GM19468 (cell line): ENCODE measurements around the gene FAM20C.

Source experiments
- ATAC-seq: cut with Tn5 transposase; IDR thresholded peaks from one replicate; pipeline ENCODE4 v1.9.1; 2021; ENCODE audit warnings: mild to moderate bottlenecking, moderate library complexity, moderate number of reproducible peaks; ENCODE audit not compliant: unreplicated experiment; ENCODE audit errors: extremely low read depth

The FAM20C gene

DNA sequence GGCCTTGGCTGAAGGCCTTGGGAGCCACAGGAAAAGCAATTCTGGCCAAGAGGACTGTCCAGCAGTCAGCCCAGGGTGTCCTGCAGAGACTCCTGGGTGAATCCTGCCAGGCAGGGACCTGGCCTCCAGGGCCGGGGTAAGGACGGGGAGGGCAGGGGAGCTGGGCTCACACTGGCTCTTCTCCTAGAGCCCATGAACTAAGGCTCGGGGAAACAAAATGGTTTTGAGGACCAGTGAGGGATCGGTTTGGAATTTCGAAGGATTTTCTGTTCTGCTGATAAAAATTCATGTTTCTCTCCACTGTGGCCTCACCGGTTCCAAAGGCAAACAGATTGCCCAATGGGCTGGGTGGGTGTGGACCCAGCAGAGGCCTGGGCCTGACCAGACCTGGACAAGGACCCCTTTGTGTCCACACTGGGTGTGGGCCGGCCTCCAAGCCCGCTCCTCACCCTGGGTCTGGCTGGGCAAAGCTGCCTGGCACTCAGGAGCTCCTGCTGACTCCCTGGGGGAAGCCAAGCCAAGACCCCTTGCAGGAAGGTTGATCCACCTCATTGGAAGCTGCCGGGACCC, 27.3 kb downstream of the FAM20C start:
- no peak for ATAC-seq

DNA sequence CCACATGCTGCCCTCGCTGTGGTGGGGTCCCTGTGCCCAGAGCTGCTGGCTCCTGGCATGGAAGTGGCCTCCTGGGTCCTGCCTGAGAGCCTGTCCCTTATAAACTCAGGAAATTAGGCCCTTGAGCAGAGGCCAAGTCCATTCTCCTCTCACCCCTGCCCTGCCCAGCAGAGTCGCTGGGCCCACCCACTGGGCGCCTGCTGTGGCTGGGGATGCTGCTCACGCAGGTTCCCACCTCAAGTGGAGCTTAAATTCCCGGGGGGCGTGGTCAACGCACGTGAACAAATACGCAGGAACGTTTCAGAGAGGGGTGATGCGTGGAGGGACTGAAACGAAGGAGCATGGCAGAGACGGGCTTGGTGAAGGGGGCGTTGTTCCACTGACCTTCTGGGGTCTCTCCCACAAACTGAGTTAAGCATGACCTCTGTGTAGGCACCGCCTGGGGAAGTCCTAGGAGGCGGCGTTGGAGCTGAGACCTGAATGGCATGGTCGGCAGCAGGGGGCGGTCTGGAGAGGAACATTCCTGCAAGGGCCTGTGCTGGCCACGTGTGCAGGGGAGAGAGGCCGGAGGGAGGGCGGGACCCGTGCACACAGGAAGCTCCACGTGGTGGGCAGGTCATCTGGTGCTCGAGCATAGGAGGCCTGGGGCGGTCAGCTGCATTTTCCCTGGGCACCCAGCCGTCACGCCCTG, 27.9 kb downstream of the FAM20C start:
- ATAC-seq: no peak

DNA sequence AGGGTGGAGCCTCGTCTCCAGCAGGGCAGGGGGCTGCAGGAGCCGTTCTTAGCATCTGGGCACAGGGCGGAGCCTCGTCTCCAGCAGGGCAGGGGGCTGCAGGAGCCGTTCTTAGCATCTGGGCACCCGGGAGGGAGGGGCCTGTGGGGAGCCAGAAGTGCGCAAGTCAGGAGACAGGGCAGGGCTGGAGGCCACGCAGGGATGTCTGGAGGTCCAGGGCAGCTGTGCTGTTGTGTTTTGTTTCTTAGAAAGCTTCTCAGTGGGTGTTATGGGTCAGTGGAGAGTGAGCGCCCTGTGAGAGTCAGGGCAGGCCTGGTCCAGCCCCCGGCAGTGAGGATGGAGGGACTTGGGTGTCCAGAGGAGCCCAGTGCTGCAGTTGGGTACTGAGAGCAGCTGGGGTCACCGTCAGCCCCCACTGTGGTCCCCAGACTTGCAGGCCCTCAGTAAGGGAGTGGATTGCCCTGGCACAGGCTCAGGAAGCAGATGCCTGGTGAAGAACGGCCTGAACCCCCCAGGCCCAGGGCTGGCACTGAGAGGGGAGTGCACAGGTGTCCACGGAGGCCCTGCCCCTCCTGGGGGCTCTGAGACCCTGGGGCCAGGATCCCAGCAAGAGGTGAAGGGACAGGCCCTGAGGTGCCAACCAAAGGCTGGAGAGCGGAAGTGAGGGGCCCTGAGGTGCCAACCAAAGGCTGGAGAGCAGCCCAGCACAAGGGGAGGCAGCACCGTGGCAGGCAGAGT, 29.8 kb downstream of the FAM20C start:
- ATAC-seq: no peak

GRCh38 chr7:222716-223041, 30.3 kb downstream of the FAM20C start:
- ATAC-seq: no peak

- ATAC-seq: no peak
Measured at GRCh38 chr7:223118-223800, 30.9 kb downstream of the FAM20C start.

- ATAC-seq: no peak
Measured at GRCh38 chr7:223861-224260, 31.5 kb downstream of the FAM20C start.

DNA sequence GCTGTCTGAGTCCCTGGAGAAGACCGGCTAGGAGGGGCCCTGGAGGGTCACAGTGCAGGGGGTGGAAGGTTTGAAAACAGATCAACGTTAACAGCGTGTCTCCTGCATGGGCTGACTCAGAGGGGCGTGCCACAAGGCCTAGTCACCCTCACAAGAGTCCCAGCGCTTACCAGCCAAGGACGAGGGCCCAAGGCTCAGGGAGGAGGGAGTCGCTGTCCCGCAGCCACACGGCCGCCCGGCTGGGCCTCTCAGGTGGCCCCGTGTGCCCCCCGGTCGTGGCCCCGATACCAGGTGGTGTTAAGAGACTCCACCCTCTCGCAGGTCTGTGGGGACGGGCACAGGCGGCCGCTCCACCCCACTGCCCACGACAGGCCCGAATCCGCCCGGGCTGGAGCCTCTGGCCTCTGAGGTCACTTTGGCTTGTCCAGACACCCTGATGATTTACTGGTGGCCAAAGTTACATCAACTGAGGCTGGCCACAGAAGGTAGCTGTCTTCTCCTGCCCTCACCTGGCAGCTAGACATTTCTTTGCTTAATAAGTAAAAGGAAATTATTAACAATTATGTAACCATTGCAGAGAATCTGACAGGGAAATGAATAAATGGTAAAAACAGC, 34.0 kb downstream of the FAM20C start:
- ATAC-seq: no peak

DNA sequence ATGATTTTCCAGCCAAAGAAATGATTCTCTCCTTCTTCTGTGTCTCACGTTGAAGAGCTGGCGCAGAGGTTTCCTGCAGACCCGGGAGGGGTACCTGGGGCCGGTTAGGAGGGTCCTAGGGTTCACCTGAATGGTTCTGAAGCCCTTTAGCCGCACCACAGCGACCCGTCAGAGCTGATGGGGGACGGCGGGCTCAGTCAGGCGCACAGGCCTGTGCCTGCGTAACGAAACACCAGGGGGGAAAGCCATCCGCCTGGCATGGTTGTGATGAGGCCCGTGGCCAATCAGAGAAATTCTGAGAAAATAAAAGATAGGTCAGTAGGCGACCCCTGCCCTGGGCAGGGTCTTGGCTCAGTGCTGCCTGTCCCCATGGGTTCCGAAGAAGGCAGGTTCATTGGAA, 35.6 kb downstream of the FAM20C start:
- ATAC-seq: no peak

DNA sequence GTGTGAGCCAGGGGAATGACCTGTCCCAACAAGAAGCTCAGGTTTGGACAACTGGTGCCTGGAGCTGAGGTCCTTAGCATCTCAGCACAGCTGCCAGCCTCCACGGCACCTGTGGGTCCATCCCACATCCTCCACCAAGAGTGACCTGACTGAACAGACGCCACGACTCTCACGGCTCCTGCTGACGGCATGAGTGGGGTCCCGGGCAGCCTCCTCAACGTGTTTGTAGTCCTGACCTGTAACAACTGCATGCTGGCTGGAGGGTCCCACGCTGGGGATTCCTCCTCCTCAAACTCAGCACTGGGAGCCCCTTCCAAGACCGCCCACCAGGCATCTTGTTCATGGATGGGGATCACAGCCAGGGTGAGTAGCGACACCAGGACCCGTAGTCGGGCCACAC, 36.2 kb downstream of the FAM20C start:
- ATAC-seq: no peak

- no peak for ATAC-seq
Measured at GRCh38 chr7:229184-229964, 37.0 kb downstream of the FAM20C start.

DNA sequence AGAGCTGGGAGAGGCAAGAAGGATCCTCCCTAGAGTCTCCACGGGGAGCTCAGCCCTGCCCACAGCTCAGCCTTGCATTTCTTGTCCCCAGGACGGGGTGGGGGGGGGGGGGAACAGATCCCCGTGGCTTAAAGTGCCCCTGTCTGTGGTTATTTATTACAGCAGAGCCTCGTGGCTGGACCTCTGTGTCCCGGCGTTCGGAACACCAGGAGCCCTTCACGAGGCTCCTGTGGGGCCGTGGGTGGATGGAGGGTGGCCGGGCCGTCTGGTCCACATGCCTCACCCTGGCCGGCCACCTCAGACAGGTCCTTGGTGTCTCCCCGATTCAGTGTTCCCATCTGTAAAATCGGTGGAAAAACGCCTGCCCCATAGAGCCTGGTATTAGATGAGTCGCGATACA, 37.9 kb downstream of the FAM20C start:
- ATAC-seq: no peak

GRCh38 chr7:231030-231857, 38.9 kb downstream of the FAM20C start:
- ATAC-seq: no peak

DNA sequence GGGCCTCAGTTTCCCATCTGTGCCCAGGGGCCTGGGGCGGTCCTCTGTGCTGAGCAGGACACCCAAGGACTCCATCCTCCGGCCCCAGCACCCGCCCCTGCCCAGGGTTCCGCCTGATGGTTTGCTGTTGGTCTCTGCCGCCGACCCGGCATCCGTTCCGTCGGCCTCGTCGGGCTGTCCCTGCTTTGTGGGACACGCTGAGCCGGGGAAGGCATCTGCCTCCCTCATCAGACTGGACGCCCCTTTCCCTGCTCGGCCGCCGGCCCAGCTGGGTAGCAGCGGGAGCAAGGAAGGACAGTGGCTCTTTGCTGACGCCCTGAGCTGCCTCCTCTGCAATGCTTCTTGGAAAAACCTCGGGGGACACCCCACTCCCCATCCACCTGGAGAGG, 39.5 kb downstream of the FAM20C start:
- ATAC-seq: no peak

- no peak for ATAC-seq
Measured at GRCh38 chr7:232410-233248, 40.3 kb downstream of the FAM20C start.

DNA sequence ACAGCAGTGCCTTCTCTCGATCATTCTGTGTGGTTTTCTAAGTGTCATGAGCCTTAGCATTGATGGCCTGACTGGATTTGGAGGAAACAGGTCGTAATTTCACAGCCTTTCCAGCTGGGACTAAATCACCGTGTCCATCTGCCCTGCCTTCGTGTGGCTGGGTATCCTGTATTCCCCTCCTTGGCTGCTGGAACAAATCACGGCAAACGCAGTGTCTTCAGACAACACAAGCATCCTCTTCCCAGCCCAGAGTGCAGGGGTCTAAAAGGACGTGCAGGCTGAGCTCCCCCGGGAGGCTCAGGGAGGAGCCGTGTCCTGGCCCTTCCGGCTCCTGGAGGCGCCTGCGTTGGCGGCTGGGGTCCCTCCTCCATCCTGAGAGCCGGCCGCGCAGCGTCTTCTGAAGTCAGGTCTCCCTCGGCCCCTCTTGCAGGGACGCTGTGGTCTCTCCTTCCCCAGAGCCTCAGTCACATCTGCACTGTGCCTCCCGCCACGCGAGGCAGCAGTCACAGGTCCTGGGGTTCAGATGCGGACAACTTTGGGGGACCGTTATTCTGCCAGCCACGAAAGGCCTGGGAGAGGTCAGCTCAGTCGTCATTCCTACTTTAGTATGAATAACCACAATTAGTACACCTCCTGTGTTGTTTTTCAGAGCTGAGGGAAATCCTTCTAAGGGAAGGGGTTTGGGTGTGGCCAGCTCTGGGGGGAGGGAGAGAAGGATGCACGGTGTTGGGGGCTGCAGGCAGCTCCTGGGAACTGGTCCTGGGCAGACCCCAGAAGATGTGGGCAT, 41.1 kb downstream of the FAM20C start:
- no peak for ATAC-seq

- ATAC-seq: no peak
Measured at GRCh38 chr7:234051-234707, 41.8 kb downstream of the FAM20C start.
